ENCODE results near the gene DSC3. TPM values are rescaled to one million over a fixed set of nuclear protein-coding genes. Genes with fewer than 3 reads are reported as not detected.

Gene DSC3
- total RNA-seq, 1 experiment from 2014 or later, result 0.61 TPM

- Histone ChIP-seq H3K56ac (ENCODE audit: insufficient read length, low read depth, low read length) (no peak overlapping the region), H4K8ac (replicated peaks; ENCODE audit: insufficient read length, low read depth, low read length) (no peak overlapping the region)
- no peak for DNase-seq
Observed at GRCh38 chr18:30970196-30970816, 72.2 kb downstream of the DSC3 start.

More at GRCh38 chr18:30970196-30970816, 72.2 kb downstream of the DSC3 start:
- no peak overlapping the region for H3K9ac ChIP-seq (ENCODE audit: extremely low read depth, insufficient read length, low read length)
- no peaks in the 10 kb centered on the region for H3K23me2 ChIP-seq (ENCODE audit: insufficient read length, low read depth, low read length, poor library complexity, severe bottlenecking)
- H4K91ac ChIP-seq (ENCODE audit: insufficient read length, low read depth, low read length), result no peak overlapping the region
- no peak overlapping the region for H3K4me2 ChIP-seq (ENCODE audit: insufficient read depth, insufficient read length, low read length)
- H3K14ac ChIP-seq (ENCODE audit: insufficient read depth, low read length), result no peak overlapping the region
- Mint-ChIP-seq H3K36me3 (ENCODE audit: insufficient read depth in 1 of 3, low read depth in 3 of 3) (no peaks in the 10 kb centered on the region), H3K9me3 (no peaks in the 10 kb centered on the region), H3K27me3 (ENCODE audit: low read depth) (no peaks in the 10 kb centered on the region), H3K27ac (no peak overlapping the region), H3K4me3 (no peak overlapping the region), H3K4me1 (peaks cover 0 to 2% of the 10 kb centered on the region in 2 experiments; a peak in 1 of 4 replicates)
- no peak overlapping the region for H2BK20ac ChIP-seq (ENCODE audit: low read depth, low read length, poor library complexity, severe bottlenecking)
- no peak overlapping the region for H2BK12ac ChIP-seq (ENCODE audit: insufficient read length, low read depth, low read length)
- no peak overlapping the region for H3K18ac ChIP-seq (ENCODE audit: insufficient read length, low read depth, low read length)
- no peaks in the 10 kb centered on the region for H4K20me1 ChIP-seq (ENCODE audit: control insufficient read depth, insufficient read depth, insufficient read length)
- peak; percentile 67 for TF ChIP-seq CTCF (conservative IDR thresholded peaks at IDR 0.05)
- H3K9me3 ChIP-seq (ENCODE audit: control insufficient read depth, low read depth, low read length), result no peaks in the 10 kb centered on the region
- no peak overlapping the region for H2AFZ ChIP-seq (ENCODE audit: low read length)
- H2BK5ac ChIP-seq (ENCODE audit: insufficient read length, low read length), result no peak overlapping the region
- no peaks in the 10 kb centered on the region for H3K27me3 ChIP-seq (ENCODE audit: insufficient read depth, low read length)
- H3K4ac ChIP-seq (ENCODE audit: low read depth, low read length), result no peak overlapping the region
- no peaks in the 10 kb centered on the region for H3K79me1 ChIP-seq (ENCODE audit: insufficient read depth, low read depth, low read length, poor library complexity, severe bottlenecking)
- H2BK15ac ChIP-seq (ENCODE audit: low read depth, low read length), result no peak overlapping the region
- H2AK5ac ChIP-seq (ENCODE audit: insufficient read length, low read length), result no peak overlapping the region
- WGBS (ENCODE audit: extremely low coverage, insufficient read length, low lambda C conversion rate), result no CpG with 5 or more reads among the region's 7 CpGs
- H3K23ac ChIP-seq (ENCODE audit: insufficient read length, low read depth, low read length), result no peak overlapping the region
- H2BK120ac ChIP-seq (ENCODE audit: low read depth, low read length, poor library complexity, severe bottlenecking), result no peak overlapping the region
- no peak overlapping the region for H4K5ac ChIP-seq (ENCODE audit: insufficient read length, low read depth, low read length)
- H3K4me1 ChIP-seq (ENCODE audit: insufficient read depth, low read length), result no peaks in the 10 kb centered on the region
- H3T11ph ChIP-seq (ENCODE audit: low read length), result no peak overlapping the region
- no peaks in the 10 kb centered on the region for H3K79me2 ChIP-seq (ENCODE audit: insufficient read depth, low read length)
- H3K27ac ChIP-seq (ENCODE audit: insufficient read length, low read depth, low read length), result no peak overlapping the region

Measured in H9 (cell line).